C4-2B (cell line): ENCODE measurements around the gene BICDL1.

ENCODE experiments used
- H3K27ac ChIP-seq: fragments of 450-650 bp; 2 replicates; pipeline ENCODE4 v1.5.1; 2017
- ZFX ChIP-seq: fragments of 450-650 bp; IDR thresholded peaks from 2 replicates; pipeline ENCODE4 v1.6.1; 2017
- TF ChIP-seq, protein P1 (sequence below): fragments of 450-650 bp; conservative IDR thresholded peaks from 2 replicates; pipeline ENCODE4 v1.5.1; 2017; ENCODE audit warnings: mild to moderate bottlenecking

The BICDL1 gene

DNA sequence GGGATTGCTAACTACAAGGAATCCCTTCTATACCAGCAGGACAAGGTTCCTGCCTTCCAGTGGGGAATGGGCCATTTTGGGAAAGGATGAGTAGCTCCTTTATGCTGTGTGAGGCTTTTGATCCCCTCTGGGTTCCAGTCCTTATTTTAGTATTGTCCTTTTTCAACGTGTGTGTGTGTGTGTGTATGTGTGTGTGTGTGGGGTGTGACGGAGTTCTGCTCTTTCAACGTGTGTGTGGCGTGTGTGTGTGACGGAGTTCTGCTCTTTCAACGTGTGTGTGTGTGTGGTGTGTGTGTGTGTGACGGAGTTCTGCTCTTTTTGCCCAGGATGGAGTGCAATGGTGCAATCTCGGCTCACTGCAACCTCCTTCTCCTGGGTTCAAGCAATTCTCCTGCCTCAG, 100.1 kb downstream of the BICDL1 start:
- TF ChIP-seq, protein P1, sequence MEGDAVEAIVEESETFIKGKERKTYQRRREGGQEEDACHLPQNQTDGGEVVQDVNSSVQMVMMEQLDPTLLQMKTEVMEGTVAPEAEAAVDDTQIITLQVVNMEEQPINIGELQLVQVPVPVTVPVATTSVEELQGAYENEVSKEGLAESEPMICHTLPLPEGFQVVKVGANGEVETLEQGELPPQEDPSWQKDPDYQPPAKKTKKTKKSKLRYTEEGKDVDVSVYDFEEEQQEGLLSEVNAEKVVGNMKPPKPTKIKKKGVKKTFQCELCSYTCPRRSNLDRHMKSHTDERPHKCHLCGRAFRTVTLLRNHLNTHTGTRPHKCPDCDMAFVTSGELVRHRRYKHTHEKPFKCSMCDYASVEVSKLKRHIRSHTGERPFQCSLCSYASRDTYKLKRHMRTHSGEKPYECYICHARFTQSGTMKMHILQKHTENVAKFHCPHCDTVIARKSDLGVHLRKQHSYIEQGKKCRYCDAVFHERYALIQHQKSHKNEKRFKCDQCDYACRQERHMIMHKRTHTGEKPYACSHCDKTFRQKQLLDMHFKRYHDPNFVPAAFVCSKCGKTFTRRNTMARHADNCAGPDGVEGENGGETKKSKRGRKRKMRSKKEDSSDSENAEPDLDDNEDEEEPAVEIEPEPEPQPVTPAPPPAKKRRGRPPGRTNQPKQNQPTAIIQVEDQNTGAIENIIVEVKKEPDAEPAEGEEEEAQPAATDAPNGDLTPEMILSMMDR, result no peak
- TF ChIP-seq ZFX, result no peak
- no peak overlapping the region for H3K27ac ChIP-seq

DNA sequence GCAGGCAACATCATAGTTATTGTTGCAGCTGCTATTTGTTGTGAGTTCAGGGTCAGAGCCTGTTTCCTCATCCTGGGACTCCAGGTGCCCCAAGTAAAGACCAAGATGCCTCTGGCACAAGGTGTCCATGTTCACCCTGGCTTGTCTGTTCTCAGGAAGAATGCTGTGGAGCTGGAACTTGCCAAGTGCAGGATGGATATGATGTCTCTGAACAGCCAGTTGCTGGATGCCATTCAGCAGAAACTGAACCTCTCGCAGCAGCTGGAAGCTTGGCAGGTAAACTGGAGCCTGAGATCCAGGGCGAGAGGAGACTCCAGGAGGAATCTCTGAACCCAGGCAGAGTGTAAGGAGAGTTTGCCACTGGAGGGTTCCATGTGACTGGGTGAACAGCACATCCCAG, 100.8 kb downstream of the BICDL1 start:
- no peak overlapping the region for H3K27ac ChIP-seq
- TF ChIP-seq, protein P1, result no peak

DNA sequence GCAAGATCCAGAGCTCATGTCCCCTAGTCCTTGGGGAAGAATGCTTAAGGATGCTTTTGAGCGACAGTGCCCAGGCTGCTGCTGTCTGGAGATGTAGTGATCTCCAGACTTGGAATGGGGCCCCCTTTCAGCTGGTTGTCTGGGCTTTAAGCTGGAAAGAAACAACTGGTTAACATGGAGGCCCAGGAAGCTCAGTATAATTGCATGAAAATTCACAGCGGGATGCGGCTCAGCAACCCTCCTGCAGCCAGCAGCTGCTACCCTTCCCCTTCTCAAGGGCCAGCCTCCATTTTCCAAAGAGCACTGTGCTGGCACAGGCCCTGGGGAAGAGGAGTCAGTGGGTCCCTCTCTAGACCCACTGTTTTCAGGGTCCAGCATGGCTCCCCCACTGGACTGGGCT, 101.2 kb downstream of the BICDL1 start:
- H3K27ac ChIP-seq, result no peak overlapping the region
- TF ChIP-seq, protein P1, result no peak
- no peak for TF ChIP-seq ZFX

- TF ChIP-seq, protein P1, result no peak
- TF ChIP-seq ZFX, result no peak
These were observed 101.7 kb downstream of the BICDL1 start for GRCh38 chr12:120090626-120091295.

DNA sequence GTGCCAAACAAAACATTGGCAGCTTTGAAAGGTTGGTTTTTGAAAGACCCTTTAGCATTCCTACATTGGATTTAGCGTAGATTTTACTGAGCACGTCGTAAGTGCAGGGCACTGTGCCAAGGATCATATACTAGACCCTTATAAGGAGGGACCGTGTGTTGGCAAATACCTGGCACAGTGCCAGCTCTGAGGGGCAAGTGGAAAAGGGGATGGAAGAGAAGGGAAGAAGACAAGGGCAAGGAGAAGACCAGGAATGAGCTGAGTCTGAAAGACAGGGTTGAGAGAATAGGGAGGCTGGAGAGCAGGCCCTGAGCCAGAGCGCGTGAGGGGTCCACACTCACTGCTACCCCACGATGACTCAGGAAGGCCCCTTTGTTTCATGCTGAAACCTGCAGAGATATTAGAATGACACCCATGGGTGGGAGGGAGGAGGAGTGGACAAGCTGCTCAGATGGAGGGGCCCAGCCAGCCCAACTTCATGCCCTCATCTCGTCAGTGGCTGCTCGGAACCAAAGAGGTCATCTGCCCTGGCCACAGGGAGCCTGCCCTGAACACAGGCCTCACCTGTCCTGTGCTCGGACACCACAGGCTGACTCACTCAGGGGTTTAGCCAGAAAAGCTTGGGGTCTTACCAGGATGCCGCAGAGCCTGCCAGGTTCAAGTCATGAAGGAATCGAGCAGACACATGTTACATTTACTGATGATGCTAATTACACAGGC, 102.5 kb downstream of the BICDL1 start:
- TF ChIP-seq, protein P1, result no peak

More at GRCh38 chr12:120090626-120091295, 101.7 kb downstream of the BICDL1 start:
- no peak overlapping the region for H3K27ac ChIP-seq

GRCh38 chr12:120092551-120093335, 103.7 kb downstream of the BICDL1 start:
- no peak overlapping the region for H3K27ac ChIP-seq
- TF ChIP-seq ZFX, result no peak
- TF ChIP-seq, protein P1, result no peak

More for the DNA sequence above, 102.5 kb downstream of the BICDL1 start:
- H3K27ac ChIP-seq, result no peak overlapping the region

DNA sequence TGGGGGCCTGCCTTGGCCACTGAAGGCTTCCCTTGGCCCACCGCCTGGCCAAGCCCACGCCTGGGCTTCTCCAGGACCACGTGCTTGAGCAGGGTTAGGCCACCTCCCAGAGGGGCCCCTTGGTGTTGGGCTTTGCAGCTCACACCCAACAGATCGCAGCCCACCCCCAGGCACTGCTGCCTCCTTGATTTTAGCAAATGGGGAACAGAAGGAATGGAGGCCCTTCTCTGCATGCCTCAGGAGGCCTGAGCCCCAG, 104.2 kb downstream of the BICDL1 start:
- no peak overlapping the region for H3K27ac ChIP-seq
- TF ChIP-seq, protein P1, result no peak
- no peak for TF ChIP-seq ZFX
